Stomach smooth muscle (tissue), 2 donors: ENCODE measurements around the gene SYNRG.
A peak's percentile ranks its signal among the peaks of the same experiment; 100 is the strongest.
"Not testable (repeated sequence)": the region's sequence is repeated elsewhere in the genome, so short reads cannot be mapped to it uniquely, and the experiment has no call there.

ENCODE experiments used
- H3K27ac ChIP-seq: one replicate; pipeline ENCODE4 v1.7.0; 2013; ENCODE audit warnings: mild to moderate bottlenecking, low read length, inconsistent platforms
- H3K27me3 ChIP-seq, 2 donors: one replicate each; pipeline ENCODE4 v1.7.0; 2013; ENCODE audit warnings: low read length in 2 of 2; ENCODE audit not compliant: insufficient read depth in 2 of 2, control insufficient read depth in 1 of 2
- H3K36me3 ChIP-seq, 2 donors: one replicate each; pipeline ENCODE4 v1.7.0; 2013; ENCODE audit warnings: low read length in 2 of 2; ENCODE audit not compliant: control insufficient read depth in 2 of 2, insufficient read depth in 2 of 2
- H3K4me1 ChIP-seq: one replicate; pipeline ENCODE4 v1.7.0; 2013; ENCODE audit warnings: low read length; ENCODE audit not compliant: control insufficient read depth, insufficient read depth
- H3K4me3 ChIP-seq, 2 donors: one replicate each; pipeline ENCODE4 v1.7.0; 2013; ENCODE audit warnings: low read length in 2 of 2
- H3K9ac ChIP-seq, 2 donors: one replicate each; pipeline ENCODE4 v1.7.0; 2013; ENCODE audit warnings: low read length in 2 of 2, mild to moderate bottlenecking in 1 of 2
- H3K9me3 ChIP-seq, 2 donors: one replicate each; pipeline ENCODE4 v1.7.0; 2013; ENCODE audit warnings: low read length in 2 of 2; ENCODE audit not compliant: control insufficient read depth in 2 of 2
- donor health status: healthy.
- donor health status: Pancreatic carcinoma.

SYNRG gene

DNA sequence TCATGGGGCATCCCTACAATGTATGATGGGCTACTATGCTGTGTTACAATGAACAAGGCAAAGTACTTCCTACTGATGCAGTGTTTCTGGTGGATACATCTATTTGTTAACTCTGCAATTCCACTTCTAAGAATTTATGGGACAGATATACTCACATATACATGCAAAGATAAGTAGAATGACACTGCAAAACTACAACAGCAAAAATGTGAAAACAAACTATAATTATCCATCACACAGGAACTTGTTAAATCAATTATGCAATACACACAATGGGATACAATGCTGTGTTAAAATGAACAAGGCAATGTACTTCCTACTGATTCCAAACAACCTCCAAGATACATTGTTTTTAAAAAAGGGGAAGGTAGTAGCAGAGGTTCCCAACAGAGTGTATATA is 30.8 kb upstream of the SYNRG start:
- H3K36me3 ChIP-seq, result peaks cover 13 to 16% of the 10 kb centered on the region in 2 donors

DNA sequence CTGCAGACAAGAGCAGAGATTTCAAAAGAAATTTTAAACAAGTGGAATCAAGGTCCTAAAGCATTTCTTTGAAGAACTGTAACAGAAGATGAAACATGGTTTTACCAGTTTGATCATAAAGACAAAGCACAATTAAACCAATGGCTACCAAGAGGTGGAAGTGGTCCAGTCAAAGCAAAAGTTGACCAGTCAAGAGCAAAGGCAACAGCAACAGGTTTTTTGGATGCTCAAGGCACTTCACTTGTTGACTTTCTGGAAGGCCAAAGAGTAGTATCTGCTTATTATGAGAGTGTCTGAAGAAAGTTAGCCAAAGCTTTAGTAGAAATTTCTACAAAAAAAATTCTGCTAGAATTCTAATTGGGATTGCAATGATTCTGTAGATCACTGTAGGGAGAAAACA is 28.7 kb upstream of the SYNRG start:
- H3K36me3 ChIP-seq, result peaks cover 13 to 16% of the 10 kb centered on the region in 2 donors
- H3K4me1 ChIP-seq, result no peaks in the 10 kb centered on the region

More for the DNA sequence above, 30.8 kb upstream of the SYNRG start:
- no peak overlapping the region for H3K4me3 ChIP-seq
- H3K4me1 ChIP-seq, result no peaks in the 10 kb centered on the region
- H3K27ac ChIP-seq, result no peak overlapping the region
- H3K9me3 ChIP-seq, result no peaks in the 10 kb centered on the region
- H3K27me3 ChIP-seq, result no peaks in the 10 kb centered on the region
- H3K9ac ChIP-seq, result no peak overlapping the region

DNA sequence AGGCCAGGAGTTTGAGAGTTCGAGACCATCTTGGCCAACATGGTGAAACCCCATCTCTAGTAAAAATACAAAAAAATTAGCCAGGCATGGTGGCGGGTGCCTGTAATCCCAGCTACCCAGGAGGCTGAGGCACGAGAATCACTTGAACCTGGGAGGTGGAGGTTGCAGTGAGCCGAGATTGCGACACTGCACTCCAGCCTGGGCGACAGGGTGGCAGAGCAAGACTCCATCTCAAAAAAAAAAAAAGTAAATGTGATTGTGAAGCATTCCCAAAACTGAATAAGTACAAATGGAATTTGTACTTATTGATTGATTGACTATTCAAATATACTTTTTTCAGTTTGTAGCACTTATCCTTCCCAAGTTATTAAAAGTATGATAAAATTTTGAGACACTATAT is 7.2 kb upstream of the SYNRG start:
- not testable (repeated sequence) for H3K4me1 ChIP-seq, H3K27ac ChIP-seq, H3K27me3 ChIP-seq, H3K9ac ChIP-seq, H3K4me3 ChIP-seq, H3K9me3 ChIP-seq
- peaks cover 14 to 40% of the 10 kb centered on the region in 2 donors for H3K36me3 ChIP-seq

More for the DNA sequence above, 28.7 kb upstream of the SYNRG start:
- H3K9me3 ChIP-seq, result no peaks in the 10 kb centered on the region
- H3K27ac ChIP-seq, result no peak overlapping the region
- no peak overlapping the region for H3K9ac ChIP-seq
- no peak overlapping the region for H3K4me3 ChIP-seq
- no peaks in the 10 kb centered on the region for H3K27me3 ChIP-seq

DNA sequence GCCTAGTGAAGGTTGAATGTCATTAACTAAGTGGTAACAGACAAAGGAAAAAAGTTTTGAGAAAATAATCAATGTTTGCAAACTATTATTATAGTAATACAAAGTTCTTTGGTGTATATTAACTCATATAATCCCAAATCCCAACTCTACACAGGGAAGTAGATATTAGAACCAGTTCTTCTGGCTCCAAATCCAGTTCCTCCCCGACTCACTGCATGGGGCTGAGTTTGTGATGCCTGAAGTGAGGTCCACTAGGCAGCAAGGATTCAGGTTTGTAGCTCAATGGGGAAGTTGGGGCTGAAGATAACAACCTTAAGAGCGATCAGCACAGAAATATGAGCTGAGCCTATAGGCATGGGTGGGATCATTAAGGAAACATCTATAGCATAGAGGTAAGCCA is 5.6 kb upstream of the SYNRG start:
- Histone ChIP-seq H3K4me3 (no peak overlapping the region), H3K36me3 (peaks cover 8 to 27% of the 10 kb centered on the region in 2 donors), H3K9ac (no peak overlapping the region), H3K27me3 (no peaks in the 10 kb centered on the region), H3K4me1 (no peaks in the 10 kb centered on the region), H3K27ac (no peak overlapping the region), H3K9me3 (no peaks in the 10 kb centered on the region)

DNA sequence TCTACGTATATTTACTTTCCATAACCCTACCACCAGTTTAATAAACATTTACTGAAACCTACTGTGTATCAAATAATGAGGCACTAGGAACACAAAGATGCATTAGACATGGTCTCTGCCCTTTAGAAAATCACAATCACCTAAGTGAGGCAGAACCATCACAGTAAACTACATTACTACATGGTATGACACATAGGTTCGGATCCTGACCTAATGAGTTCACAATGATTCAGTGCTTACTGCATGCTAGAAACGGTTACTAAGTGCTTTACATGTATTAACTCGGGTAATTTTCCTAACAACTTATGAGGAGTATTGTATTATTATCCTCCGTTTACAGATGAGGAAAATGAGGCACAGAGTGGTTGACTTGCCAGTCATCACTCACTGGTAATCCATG is 5.2 kb upstream of the SYNRG start:
- H3K27me3 ChIP-seq, result no peaks in the 10 kb centered on the region
- no peaks in the 10 kb centered on the region for H3K4me1 ChIP-seq
- no peaks in the 10 kb centered on the region for H3K9me3 ChIP-seq
- peaks cover 5 to 23% of the 10 kb centered on the region in 2 donors for H3K36me3 ChIP-seq
- H3K27ac ChIP-seq, result no peak overlapping the region
- H3K9ac ChIP-seq, result no peak overlapping the region
- no peak overlapping the region for H3K4me3 ChIP-seq

DNA sequence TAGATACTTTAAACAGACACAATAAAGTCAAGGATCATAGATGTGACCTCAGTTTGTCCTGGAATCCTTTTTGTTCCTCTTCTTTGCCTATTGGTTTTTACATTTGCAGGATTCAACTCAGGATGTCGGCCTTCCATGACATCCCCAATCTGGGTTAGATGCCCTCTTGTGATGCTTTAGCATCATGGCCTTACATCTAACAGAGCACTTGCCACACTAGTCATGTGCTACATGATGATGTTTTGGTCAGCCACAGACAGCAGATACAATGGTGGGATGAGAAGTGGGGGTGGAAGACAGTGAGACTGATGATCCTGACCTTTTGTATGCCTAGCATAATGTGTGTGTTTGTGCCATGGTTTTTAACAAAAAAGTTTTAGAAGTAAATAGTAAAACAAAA is 1.8 kb upstream of the SYNRG start:
- peaks cover 3 to 9% of the 10 kb centered on the region in 2 donors for H3K36me3 ChIP-seq
- no peaks in the 10 kb centered on the region for H3K9me3 ChIP-seq
- no peak overlapping the region for H3K4me3 ChIP-seq
- no peak overlapping the region for H3K27ac ChIP-seq
- H3K27me3 ChIP-seq, result no peaks in the 10 kb centered on the region
- no peaks in the 10 kb centered on the region for H3K4me1 ChIP-seq
- no peak overlapping the region for H3K9ac ChIP-seq

DNA sequence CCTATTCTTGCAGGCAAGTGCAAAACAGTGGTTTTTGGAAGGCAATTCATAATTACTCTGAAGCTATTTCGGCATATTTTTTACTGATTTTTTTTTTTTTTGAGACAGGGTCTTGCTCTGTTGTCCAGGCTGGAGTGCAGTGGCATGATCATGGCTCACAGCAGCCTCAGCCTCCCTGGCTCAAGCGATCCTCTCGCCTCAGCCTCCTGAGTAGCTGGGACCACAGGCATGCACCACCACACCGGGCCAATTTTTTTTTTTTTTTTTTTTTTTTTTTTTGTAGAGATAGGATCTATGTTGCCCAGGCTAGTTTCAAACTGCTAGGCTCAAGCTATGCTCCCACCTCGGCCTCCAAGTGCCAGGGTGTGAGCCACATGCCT is 813 bp upstream of the SYNRG start:
- Histone ChIP-seq H3K4me3 (peak overlapping the region; percentile 70 to 81), H3K27ac (peak overlapping the region; percentile 83), H3K9ac (peak overlapping the region; percentile 77 to 85)
- H3K36me3 ChIP-seq, H3K4me1 ChIP-seq, H3K9me3 ChIP-seq, H3K27me3 ChIP-seq: not testable (repeated sequence)

DNA sequence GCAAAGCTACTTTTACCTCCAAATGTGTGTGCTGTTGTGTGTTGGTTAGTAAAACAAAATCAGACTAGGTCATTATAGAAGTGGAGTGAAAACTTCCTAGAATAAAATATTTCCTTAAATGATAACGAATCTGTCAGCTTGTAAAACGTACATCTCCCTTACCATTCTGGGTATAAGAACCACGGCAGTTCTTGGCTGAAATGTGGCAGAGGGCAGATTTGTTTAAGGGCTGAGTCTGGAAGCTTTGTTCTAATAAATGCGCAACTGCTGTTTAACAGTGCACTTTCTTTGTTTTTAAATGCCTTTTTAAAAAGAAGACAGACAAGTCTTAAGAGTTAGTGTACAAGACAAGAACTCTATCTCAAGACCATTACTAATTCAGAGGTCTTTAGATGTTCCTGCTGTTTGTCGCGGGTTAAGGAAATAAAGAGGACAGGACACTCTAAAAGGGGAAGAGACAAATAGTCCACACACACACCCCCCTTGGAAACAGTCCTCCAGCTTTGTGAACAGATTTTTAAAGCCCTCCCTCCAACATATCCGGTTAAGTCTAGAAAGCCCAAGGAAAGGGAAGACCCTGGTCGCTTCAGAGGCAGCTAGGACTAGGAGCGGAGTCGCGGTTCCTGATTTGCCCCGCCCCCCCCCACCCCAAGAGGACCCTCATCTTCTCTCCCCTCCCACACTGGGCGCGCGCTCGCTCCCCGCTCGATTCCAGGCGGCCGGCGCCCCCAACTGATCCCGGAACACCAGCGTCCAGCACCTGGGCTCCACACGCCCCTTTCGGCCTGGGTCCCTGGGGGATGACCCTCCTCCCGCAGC is 658 bp downstream of the SYNRG start:
- H3K36me3 ChIP-seq, result no peaks in the 10 kb centered on the region
- no peaks in the 10 kb centered on the region for H3K9me3 ChIP-seq
- H3K4me3 ChIP-seq, result peak overlapping the region; percentile 70 to 81
- no peaks in the 10 kb centered on the region for H3K4me1 ChIP-seq
- peak overlapping the region; percentile 83 for H3K27ac ChIP-seq
- peak overlapping the region; percentile 81 to 85 for H3K9ac ChIP-seq
- H3K27me3 ChIP-seq, result no peaks in the 10 kb centered on the region

DNA sequence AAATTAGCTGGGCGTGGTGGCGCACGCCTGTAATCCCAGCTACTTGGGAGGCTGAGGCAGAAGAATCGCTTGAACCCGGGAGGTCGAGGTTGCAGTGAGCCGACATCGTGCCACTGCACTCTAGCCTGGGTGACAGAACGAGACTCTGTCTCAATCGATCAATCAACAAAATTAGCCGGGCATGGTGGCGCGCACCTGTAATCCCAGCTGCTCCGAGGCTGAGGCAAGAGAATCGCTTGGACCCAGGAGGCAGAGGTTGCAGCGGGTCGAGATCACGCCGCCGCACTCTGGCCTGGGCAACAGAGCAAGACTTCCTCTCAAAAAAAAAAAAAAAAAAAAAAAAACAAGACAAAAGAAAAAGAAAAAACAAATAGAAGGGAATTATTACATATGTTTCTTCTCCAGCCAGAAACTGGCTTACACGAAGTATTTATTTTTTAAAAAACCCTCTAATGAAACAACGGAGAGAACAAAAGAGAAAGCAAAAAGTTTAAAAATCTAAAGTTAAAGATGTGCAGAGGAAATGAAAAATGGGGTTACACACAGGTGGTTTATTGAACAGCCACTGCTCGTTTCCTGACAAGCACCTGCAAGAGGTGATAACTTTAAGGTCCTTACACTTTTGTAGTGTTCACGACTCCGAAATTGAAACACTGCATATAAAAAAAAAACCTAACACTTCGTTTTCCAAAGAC is 1.4 kb downstream of the SYNRG start:
- H3K9ac ChIP-seq, result peak overlapping the region; percentile 81 to 85
- peak overlapping the region; percentile 70 to 81 for H3K4me3 ChIP-seq
- H3K4me1 ChIP-seq, result no peaks in the 10 kb centered on the region
- no peaks in the 10 kb centered on the region for H3K36me3 ChIP-seq
- H3K9me3 ChIP-seq, result no peaks in the 10 kb centered on the region
- H3K27ac ChIP-seq, result no peak overlapping the region
- H3K27me3 ChIP-seq, result no peaks in the 10 kb centered on the region

DNA sequence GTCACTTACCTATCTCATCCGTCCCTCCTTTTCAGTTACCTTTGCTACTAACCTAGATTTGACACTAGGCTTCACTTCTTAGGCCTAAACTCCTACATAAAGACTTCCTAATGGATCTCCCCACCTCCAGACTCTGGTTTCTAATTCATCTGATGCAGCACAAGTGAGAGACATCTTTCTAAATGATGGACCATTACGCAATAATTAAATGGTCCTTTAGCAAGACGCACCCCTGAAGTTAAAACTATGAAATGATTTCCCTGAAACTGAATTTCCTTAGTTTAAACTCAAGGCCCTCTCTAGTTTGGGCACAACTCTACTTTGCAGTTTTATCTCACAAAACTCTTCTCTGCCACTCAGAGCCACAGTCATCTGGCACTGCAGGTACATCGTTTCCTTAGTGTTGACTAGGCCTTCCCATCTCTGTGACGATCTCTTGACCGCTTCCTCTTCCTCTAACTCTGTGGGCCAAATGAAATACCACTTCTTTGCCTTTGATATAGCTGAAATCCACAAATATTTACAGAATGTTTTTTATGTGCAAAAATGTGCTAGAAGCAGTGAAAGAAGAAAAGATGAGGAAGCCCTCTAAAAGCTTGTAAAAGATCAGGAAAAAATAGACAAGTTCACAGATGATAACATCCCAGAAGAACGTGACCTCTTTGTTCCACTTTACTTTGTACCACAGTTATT is 3.3 kb downstream of the SYNRG start:
- H3K4me3 ChIP-seq, result no peak overlapping the region
- no peak overlapping the region for H3K27ac ChIP-seq
- no peaks in the 10 kb centered on the region for H3K27me3 ChIP-seq
- H3K9ac ChIP-seq, result no peak overlapping the region
- no peaks in the 10 kb centered on the region for H3K9me3 ChIP-seq
- H3K4me1 ChIP-seq, result no peaks in the 10 kb centered on the region
- H3K36me3 ChIP-seq, result no peaks in the 10 kb centered on the region
